Measurements from ENCODE around the gene VAT1L. TPM values are rescaled to one million over a fixed set of nuclear protein-coding genes. Genes with fewer than 3 reads are reported as not detected.
"Not testable (repeated sequence)": the region's sequence is repeated elsewhere in the genome, so short reads cannot be mapped to it uniquely, and the experiment has no call there.

The VAT1L gene
- total and polyA plus RNA-seq, 2 donors, result 5.8 to 33.2 TPM

- WGBS, result 82% methylated on average over 5 of the region's 5 CpGs
- H3K36me3 ChIP-seq (ENCODE audit: insufficient read depth), result no peaks in the 10 kb centered on the region
- no peaks in the 10 kb centered on the region for H3K4me1 ChIP-seq (ENCODE audit: insufficient read depth)
- no peak overlapping the region for H3K4me3 ChIP-seq (ENCODE audit: low read depth, low read length)
- no peak for DNase-seq (ENCODE audit: extremely low spot score)
- H3K27ac ChIP-seq (ENCODE audit: low read depth), result no peak overlapping the region
Observed at GRCh38 chr16:77977339-77977738, 189.0 kb downstream of the VAT1L start.

- no peak for DNase-seq (ENCODE audit: extremely low spot score)
- WGBS, result 90% methylated on average over 3 of the region's 3 CpGs
- no peak overlapping the region for H3K4me3 ChIP-seq (ENCODE audit: low read depth, low read length)
- H3K27ac ChIP-seq (ENCODE audit: low read depth), result no peak overlapping the region
- H3K36me3 ChIP-seq (ENCODE audit: insufficient read depth), result no peaks in the 10 kb centered on the region
- no peaks in the 10 kb centered on the region for H3K4me1 ChIP-seq (ENCODE audit: insufficient read depth)
Observed at GRCh38 chr16:77985111-77985510, 196.7 kb downstream of the VAT1L start.

GRCh38 chr16:77986011-77986740 is 197.8 kb downstream of the VAT1L start:
- no peak overlapping the region for H3K27ac ChIP-seq (ENCODE audit: low read depth)
- H3K4me3 ChIP-seq (ENCODE audit: low read depth, low read length), result no peak overlapping the region
- H3K4me1 ChIP-seq (ENCODE audit: insufficient read depth), result no peaks in the 10 kb centered on the region
- no peak for DNase-seq (ENCODE audit: extremely low spot score)
- H3K36me3 ChIP-seq (ENCODE audit: insufficient read depth), result no peaks in the 10 kb centered on the region
- WGBS, result 95% methylated on average over 7 of the region's 7 CpGs

- Histone ChIP-seq H3K4me1 (ENCODE audit: insufficient read depth) (no peaks in the 10 kb centered on the region), H3K27ac (ENCODE audit: low read depth) (no peak overlapping the region), H3K36me3 (ENCODE audit: insufficient read depth) (no peaks in the 10 kb centered on the region), H3K4me3 (ENCODE audit: low read depth, low read length) (no peak overlapping the region)
- WGBS, result 53% methylated on average over 2 of the region's 2 CpGs
- DNase-seq (ENCODE audit: extremely low spot score), result no peak
Observed at GRCh38 chr16:77987810-77988209, 199.4 kb downstream of the VAT1L start.

GRCh38 chr16:77989846-77990245 is 201.5 kb downstream of the VAT1L start:
- no peak for DNase-seq (ENCODE audit: extremely low spot score)
- H3K36me3 ChIP-seq (ENCODE audit: insufficient read depth), result no peaks in the 10 kb centered on the region
- no peak overlapping the region for H3K27ac ChIP-seq (ENCODE audit: low read depth)
- H3K4me3 ChIP-seq (ENCODE audit: low read depth, low read length), result no peak overlapping the region
- no peaks in the 10 kb centered on the region for H3K4me1 ChIP-seq (ENCODE audit: insufficient read depth)
- WGBS, result 43% methylated on average over 4 of the region's 4 CpGs

GRCh38 chr16:77991701-77992100 is 203.3 kb downstream of the VAT1L start:
- WGBS, result 69% methylated on average over 4 of the region's 4 CpGs
- no peaks in the 10 kb centered on the region for H3K36me3 ChIP-seq (ENCODE audit: insufficient read depth)
- H3K4me3 ChIP-seq (ENCODE audit: low read depth, low read length), result no peak overlapping the region
- DNase-seq (ENCODE audit: extremely low spot score), result no peak
- H3K4me1 ChIP-seq (ENCODE audit: insufficient read depth), result no peaks in the 10 kb centered on the region
- no peak overlapping the region for H3K27ac ChIP-seq (ENCODE audit: low read depth)

- not testable (repeated sequence) for H3K4me3 ChIP-seq (ENCODE audit: low read depth, low read length); H3K36me3 ChIP-seq (ENCODE audit: insufficient read depth); H3K27ac ChIP-seq (ENCODE audit: low read depth); H3K4me1 ChIP-seq (ENCODE audit: insufficient read depth); DNase-seq (ENCODE audit: extremely low spot score)
- WGBS, result 42% methylated on average over 2 of the region's 2 CpGs
Observed at GRCh38 chr16:77992381-77992780, 204.0 kb downstream of the VAT1L start.

- H3K27ac ChIP-seq (ENCODE audit: low read depth), result no peak overlapping the region
- DNase-seq (ENCODE audit: extremely low spot score), result no peak
- H3K4me3 ChIP-seq (ENCODE audit: low read depth, low read length), result no peak overlapping the region
- no peaks in the 10 kb centered on the region for H3K36me3 ChIP-seq (ENCODE audit: insufficient read depth)
- WGBS, result 16% methylated on average over 6 of the region's 6 CpGs
- no peaks in the 10 kb centered on the region for H3K4me1 ChIP-seq (ENCODE audit: insufficient read depth)
Observed at GRCh38 chr16:77993111-77993985, 205.0 kb downstream of the VAT1L start.

- Histone ChIP-seq H3K36me3 (ENCODE audit: insufficient read depth) (no peaks in the 10 kb centered on the region), H3K27ac (ENCODE audit: low read depth) (no peak overlapping the region), H3K4me3 (ENCODE audit: low read depth, low read length) (no peak overlapping the region), H3K4me1 (ENCODE audit: insufficient read depth) (no peaks in the 10 kb centered on the region)
- no peak for DNase-seq (ENCODE audit: extremely low spot score)
- 88% methylated on average over 7 of the region's 7 CpGs for WGBS
Observed at GRCh38 chr16:77995843-77996455, 207.6 kb downstream of the VAT1L start.

- Histone ChIP-seq H3K27ac (ENCODE audit: low read depth) (no peak overlapping the region), H3K36me3 (ENCODE audit: insufficient read depth) (no peaks in the 10 kb centered on the region), H3K4me1 (ENCODE audit: insufficient read depth) (no peaks in the 10 kb centered on the region), H3K4me3 (ENCODE audit: low read depth, low read length) (no peak overlapping the region)
- DNase-seq (ENCODE audit: extremely low spot score), result no peak
- 77% methylated on average over 10 of the region's 10 CpGs for WGBS
Observed at GRCh38 chr16:77998350-77999023, 210.1 kb downstream of the VAT1L start.

- Histone ChIP-seq H3K4me1 (ENCODE audit: insufficient read depth) (no peaks in the 10 kb centered on the region), H3K4me3 (ENCODE audit: low read depth, low read length) (no peak overlapping the region), H3K27ac (ENCODE audit: low read depth) (no peak overlapping the region), H3K36me3 (ENCODE audit: insufficient read depth) (no peaks in the 10 kb centered on the region)
- WGBS, result 35% methylated on average over 4 of the region's 4 CpGs
- DNase-seq (ENCODE audit: extremely low spot score), result no peak
Observed at GRCh38 chr16:78001451-78002025, 213.2 kb downstream of the VAT1L start.

GRCh38 chr16:78002915-78003538 is 214.7 kb downstream of the VAT1L start:
- no peaks in the 10 kb centered on the region for H3K36me3 ChIP-seq (ENCODE audit: insufficient read depth)
- WGBS, result 17% methylated on average over 11 of the region's 11 CpGs
- peak; percentile 36 for DNase-seq (ENCODE audit: extremely low spot score)
- H3K27ac ChIP-seq (ENCODE audit: low read depth), result no peak overlapping the region
- no peak overlapping the region for H3K4me3 ChIP-seq (ENCODE audit: low read depth, low read length)
- H3K4me1 ChIP-seq (ENCODE audit: insufficient read depth), result no peaks in the 10 kb centered on the region

- Histone ChIP-seq H3K4me1 (ENCODE audit: insufficient read depth) (no peaks in the 10 kb centered on the region), H3K36me3 (ENCODE audit: insufficient read depth) (no peaks in the 10 kb centered on the region), H3K4me3 (ENCODE audit: low read depth, low read length) (no peak overlapping the region), H3K27ac (ENCODE audit: low read depth) (no peak overlapping the region)
- DNase-seq (ENCODE audit: extremely low spot score), result no peak
- 87% methylated on average over 4 of the region's 4 CpGs for WGBS
Observed at GRCh38 chr16:78004517-78004916, 216.2 kb downstream of the VAT1L start.
